ENCODE measurements around the gene SCGB1D1.
"Not testable (repeated sequence)": the region's sequence is repeated elsewhere in the genome, so short reads cannot be mapped to it uniquely, and the experiment has no call there.

Gene SCGB1D1

DNA sequence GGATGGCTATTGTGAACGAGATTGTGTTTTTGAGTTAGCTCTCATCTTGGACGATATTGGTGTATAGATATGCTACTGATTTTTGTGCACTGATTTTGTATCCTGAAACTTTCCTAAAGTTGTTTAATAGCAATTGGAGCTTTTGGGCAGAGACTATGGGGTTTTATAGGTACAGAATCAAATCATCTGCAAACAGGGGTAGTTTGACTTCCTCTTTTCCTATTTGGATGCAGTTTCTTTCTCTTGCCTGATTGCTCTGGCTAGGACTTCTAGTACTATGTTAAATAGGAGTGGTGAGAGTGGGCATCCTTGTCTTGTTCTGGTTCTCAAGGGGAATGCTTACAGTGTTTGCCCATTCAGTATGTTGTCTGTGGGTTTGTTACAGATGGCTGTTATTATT lies 8.9 kb upstream of the SCGB1D1 start:
- H3K4me3 ChIP-seq (ENCODE audit: low read depth, low read length), result no peak overlapping the region
- TF ChIP-seq, protein P1, sequence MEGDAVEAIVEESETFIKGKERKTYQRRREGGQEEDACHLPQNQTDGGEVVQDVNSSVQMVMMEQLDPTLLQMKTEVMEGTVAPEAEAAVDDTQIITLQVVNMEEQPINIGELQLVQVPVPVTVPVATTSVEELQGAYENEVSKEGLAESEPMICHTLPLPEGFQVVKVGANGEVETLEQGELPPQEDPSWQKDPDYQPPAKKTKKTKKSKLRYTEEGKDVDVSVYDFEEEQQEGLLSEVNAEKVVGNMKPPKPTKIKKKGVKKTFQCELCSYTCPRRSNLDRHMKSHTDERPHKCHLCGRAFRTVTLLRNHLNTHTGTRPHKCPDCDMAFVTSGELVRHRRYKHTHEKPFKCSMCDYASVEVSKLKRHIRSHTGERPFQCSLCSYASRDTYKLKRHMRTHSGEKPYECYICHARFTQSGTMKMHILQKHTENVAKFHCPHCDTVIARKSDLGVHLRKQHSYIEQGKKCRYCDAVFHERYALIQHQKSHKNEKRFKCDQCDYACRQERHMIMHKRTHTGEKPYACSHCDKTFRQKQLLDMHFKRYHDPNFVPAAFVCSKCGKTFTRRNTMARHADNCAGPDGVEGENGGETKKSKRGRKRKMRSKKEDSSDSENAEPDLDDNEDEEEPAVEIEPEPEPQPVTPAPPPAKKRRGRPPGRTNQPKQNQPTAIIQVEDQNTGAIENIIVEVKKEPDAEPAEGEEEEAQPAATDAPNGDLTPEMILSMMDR (IDR thresholded peaks at IDR 0.05; ENCODE audit: insufficient read depth, low read depth, low read length, missing control alignments), result no peak
- no peak for DNase-seq (ENCODE audit: low read depth)

DNA sequence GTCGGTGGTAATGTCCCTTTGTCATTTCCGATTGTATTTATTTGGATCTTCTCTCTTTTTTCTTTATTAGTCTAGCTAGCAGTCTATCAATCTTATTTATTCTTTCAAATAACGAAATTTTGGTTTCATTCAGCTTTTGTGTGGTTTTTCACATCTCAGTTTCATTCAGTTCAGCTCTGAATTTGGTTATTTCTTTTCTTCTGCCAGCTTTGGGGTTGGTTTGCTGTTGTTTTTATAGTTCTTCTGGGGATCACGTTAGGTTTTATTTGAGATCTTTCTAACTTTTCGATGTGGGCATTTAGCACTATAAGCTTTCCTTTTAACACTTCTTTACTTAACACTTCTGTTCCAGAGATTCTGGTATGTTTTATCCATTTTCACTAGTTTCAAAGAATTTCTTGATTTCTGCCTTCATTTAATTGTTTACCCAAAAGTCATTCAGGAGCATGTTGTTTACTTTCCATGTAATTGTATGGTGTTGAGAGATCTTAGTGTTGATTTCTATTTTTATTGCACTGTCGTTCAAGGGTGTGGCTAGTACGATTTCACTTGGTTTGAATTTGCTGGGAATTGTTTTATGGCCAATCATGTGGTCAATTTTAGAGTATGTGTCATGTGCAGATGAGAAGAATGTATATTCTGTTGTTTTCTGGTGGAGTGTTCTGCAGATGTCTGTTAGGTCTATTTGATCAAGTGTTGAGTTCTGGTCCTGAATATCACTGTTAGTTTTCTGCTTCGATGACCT lies 7.7 kb upstream of the SCGB1D1 start:
- H3K4me3 ChIP-seq (ENCODE audit: low read depth, low read length), result no peak overlapping the region

GRCh38 chr11:62186195-62186594 lies 3.8 kb upstream of the SCGB1D1 start:
- TF ChIP-seq, protein P1 (IDR thresholded peaks at IDR 0.05; ENCODE audit: insufficient read depth, low read depth, low read length, missing control alignments), result no peak
- H3K4me3 ChIP-seq (ENCODE audit: low read depth, low read length), result no peak overlapping the region
- DNase-seq (ENCODE audit: low read depth), result no peak

More for the DNA sequence above, 7.7 kb upstream of the SCGB1D1 start:
- TF ChIP-seq, protein P1 (IDR thresholded peaks at IDR 0.05; ENCODE audit: insufficient read depth, low read depth, low read length, missing control alignments), result no peak
- DNase-seq (ENCODE audit: low read depth), result no peak

DNA sequence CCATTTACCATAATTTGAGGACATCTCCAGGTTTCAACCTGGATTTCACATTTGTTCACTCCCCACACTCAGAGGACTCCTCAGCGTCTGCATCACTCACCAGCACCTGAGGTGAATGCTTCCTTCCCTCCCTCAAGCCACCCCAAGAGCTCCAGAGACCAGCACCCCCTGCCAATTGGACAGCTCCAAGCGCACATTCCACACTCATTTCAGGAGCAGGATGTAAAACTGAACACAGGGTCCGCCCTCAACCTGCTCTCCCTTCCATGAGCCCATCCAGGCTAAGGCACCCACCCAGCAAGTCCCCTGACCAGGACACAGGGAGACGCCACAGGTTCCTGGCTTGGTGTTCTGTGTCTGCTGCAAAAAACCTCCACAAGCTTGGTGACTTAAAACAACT lies 3.9 kb downstream of the SCGB1D1 start:
- DNase-seq (ENCODE audit: low read depth), result no peak
- H3K4me3 ChIP-seq (ENCODE audit: low read depth, low read length), result no peak overlapping the region
- TF ChIP-seq, protein P1 (IDR thresholded peaks at IDR 0.05; ENCODE audit: insufficient read depth, low read depth, low read length, missing control alignments), result no peak

- not testable (repeated sequence) for H3K4me3 ChIP-seq (ENCODE audit: low read depth, low read length)
Observed at GRCh38 chr11:62195010-62195409, 5.0 kb downstream of the SCGB1D1 start.

DNA sequence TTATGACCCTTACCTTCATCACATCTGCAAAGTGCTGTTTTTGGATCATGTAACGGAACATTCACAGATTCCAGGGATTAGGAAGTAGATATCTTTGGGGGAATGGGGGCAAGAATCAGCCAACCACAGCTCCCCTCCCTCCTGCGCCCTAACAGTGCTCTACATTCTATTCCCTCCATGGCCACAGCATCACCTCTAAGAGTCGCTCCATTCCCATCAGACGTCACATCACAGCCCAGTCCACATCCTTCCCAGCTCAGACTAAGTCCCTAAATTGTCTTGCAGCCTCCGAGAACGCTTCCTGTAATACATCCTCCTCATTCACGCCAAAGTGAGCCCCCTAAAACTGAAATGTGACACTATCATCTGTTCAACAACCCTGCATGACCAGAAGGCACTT lies 5.9 kb downstream of the SCGB1D1 start:
- no peak for DNase-seq (ENCODE audit: low read depth)
- no peak overlapping the region for H3K4me3 ChIP-seq (ENCODE audit: low read depth, low read length)
- TF ChIP-seq, protein P1 (IDR thresholded peaks at IDR 0.05; ENCODE audit: insufficient read depth, low read depth, low read length, missing control alignments), result no peak

More at GRCh38 chr11:62195010-62195409, 5.0 kb downstream of the SCGB1D1 start:
- DNase-seq (ENCODE audit: low read depth), result not testable (repeated sequence)

GRCh38 chr11:62197400-62197799 lies 7.4 kb downstream of the SCGB1D1 start:
- DNase-seq (ENCODE audit: low read depth); H3K4me3 ChIP-seq (ENCODE audit: low read depth, low read length): not testable (repeated sequence)

GRCh38 chr11:62201376-62201775 lies 11.4 kb downstream of the SCGB1D1 start:
- TF ChIP-seq, protein P1 (IDR thresholded peaks at IDR 0.05; ENCODE audit: insufficient read depth, low read depth, low read length, missing control alignments), result no peak
- H3K4me3 ChIP-seq (ENCODE audit: low read depth, low read length), result no peak overlapping the region
- no peak for DNase-seq (ENCODE audit: low read depth)
